Uterus (tissue), 2 donors: ENCODE results near the gene RBM6.

ENCODE experiments used
- CTCF ChIP-seq, 4 experiments: fragments of 200-600 bp in 2 of 4; fragments of 450-650 bp in 2 of 4; sonication (generic) in 2 of 4; IDR thresholded peaks; one replicate each; pipeline ENCODE4 v1.5.1; 2016 to 2019; ENCODE audit warnings: antibody characterized with exemption in 4 of 4, mild to moderate bottlenecking in 2 of 4, moderate library complexity in 1 of 4
- POLR2A ChIP-seq, 2 donors: fragments of 450-650 bp; IDR thresholded peaks; one replicate each; pipeline ENCODE4 v1.6.1; 2016; ENCODE audit warnings: antibody characterized with exemption in 2 of 2, mild to moderate bottlenecking in 1 of 2, moderate library complexity in 1 of 2

DNA sequence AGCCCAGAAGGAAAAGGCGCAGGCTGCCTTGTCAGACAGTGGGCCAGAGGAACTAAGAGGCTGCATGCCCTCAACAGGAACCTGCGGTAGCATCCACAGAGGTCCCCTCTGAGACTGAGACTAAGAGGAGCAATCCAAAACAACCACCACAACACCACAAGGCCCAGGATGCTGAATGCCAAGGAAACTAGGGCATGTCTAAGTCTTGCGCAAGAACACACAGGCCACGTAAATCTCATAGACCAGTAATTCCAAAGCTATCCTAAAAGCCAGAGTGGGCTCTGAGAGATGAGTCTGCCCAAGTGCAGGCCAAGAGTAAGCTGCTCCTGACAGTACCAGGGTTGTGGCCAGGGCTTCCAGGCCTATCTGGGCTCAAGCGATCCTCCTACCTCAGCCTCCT, 23.3 kb upstream of the RBM6 start:
- TF ChIP-seq CTCF (IDR thresholded peaks at IDR 0.05) (no peak), POLR2A (IDR thresholded peaks at IDR 0.05) (no peak)
